Measurements from ENCODE around the gene EYS.

GRCh38 chr6:65637289-65638046, 69.6 kb downstream of the EYS start:
- TF ChIP-seq CTCF (IDR thresholded peaks at IDR 0.05; ENCODE audit: low read depth, low read length, poor library complexity, severe bottlenecking) (no peak), EZH2phosphoT487 (IDR thresholded peaks at IDR 0.05; ENCODE audit: borderline replicate concordance, low read length) (no peak)
